ENCODE data around the gene CGN.

GRCh38 chr1:151495316-151495715 lies 15.9 kb upstream of the CGN start:
- TF ChIP-seq CTCF (IDR thresholded peaks at IDR 0.05; ENCODE audit: insufficient read depth, low read length) (no peak), POLR2AphosphoS5 (IDR thresholded peaks at IDR 0.05; ENCODE audit: low read depth) (no peak), SPI1 (IDR thresholded peaks at IDR 0.05; ENCODE audit: borderline replicate concordance, low read depth) (no peak)

Measured in HL-60 (cell line).